ENCODE measurements around the gene BCHE.

DNA sequence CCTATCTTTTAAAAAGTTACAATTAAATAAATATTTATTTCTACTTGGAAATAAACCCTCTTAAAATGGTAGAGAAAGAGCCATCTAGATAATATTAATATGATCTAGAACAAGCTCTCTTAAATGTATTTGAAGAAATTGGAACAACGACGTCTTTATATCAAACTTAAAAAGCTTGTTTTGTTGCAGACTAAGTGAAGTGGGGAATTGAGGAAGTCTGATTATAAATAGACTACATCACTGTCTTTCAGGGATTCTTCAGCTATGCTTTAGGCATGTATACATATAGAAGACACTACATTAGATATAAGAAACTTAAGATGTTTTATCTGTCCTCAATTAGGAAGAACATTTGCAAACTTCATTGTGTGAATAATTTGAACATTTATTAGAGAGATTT, 1.8 kb downstream of the BCHE start:
- TF ChIP-seq POLR2AphosphoS5 (IDR thresholded peaks at IDR 0.05) (no peak), POLR2A (IDR thresholded peaks at IDR 0.05) (no peak)
- TF ChIP-seq, protein P1, sequence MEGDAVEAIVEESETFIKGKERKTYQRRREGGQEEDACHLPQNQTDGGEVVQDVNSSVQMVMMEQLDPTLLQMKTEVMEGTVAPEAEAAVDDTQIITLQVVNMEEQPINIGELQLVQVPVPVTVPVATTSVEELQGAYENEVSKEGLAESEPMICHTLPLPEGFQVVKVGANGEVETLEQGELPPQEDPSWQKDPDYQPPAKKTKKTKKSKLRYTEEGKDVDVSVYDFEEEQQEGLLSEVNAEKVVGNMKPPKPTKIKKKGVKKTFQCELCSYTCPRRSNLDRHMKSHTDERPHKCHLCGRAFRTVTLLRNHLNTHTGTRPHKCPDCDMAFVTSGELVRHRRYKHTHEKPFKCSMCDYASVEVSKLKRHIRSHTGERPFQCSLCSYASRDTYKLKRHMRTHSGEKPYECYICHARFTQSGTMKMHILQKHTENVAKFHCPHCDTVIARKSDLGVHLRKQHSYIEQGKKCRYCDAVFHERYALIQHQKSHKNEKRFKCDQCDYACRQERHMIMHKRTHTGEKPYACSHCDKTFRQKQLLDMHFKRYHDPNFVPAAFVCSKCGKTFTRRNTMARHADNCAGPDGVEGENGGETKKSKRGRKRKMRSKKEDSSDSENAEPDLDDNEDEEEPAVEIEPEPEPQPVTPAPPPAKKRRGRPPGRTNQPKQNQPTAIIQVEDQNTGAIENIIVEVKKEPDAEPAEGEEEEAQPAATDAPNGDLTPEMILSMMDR (IDR thresholded peaks at IDR 0.05): no peak

All from transverse colon (tissue), 4 donors.